ENCODE measurements around the gene GRAP. TPM values are rescaled to one million over a fixed set of nuclear protein-coding genes. Genes with fewer than 3 reads are reported as not detected.

GRAP gene
- total RNA-seq, 1 donor from 2014 or later, result 2.1 TPM

DNA sequence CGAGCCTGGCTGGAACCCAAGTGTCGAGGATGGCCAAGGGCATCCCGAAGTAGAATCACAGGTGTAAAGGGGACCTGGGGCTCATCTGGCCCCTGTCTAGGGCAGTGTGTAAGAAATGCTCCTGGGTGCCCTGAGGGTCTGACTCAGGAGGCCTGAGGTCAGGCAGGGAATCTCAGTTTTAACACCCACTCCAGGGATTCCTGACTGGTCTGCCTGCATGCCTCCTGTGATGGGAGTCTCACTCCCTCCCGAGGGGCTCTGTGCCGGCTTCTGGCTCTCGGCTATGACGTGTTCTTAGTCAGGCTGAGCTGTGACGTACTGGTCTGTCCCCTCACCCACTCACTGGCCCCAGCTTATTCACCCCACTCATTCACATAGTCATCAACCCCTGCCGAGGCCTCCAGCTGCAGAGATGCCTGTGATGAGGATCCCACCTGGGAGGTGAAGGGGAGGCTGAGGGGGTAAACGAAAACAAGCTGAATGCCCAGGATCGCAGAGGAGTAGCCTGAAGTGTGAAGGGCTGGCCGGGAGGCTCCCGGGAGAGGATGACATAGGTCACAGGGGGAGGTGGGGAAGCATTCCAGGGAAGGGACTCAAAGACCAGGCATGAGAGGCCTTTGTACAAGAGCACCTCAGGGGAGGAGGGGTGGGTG is 65.9 kb downstream of the GRAP start:
- Mint-ChIP-seq H3K27ac (ENCODE audit: unreplicated experiment) (peak overlapping the region; percentile 50), H3K4me3 (no peak overlapping the region), H3K27me3 (ENCODE audit: low read depth) (no peaks in the 10 kb centered on the region), H3K9me3 (no peaks in the 10 kb centered on the region), H3K4me1 (peaks cover 7% of the 10 kb centered on the region), H3K36me3 (ENCODE audit: low read depth) (no peaks in the 10 kb centered on the region)
- TF ChIP-seq, protein P1, sequence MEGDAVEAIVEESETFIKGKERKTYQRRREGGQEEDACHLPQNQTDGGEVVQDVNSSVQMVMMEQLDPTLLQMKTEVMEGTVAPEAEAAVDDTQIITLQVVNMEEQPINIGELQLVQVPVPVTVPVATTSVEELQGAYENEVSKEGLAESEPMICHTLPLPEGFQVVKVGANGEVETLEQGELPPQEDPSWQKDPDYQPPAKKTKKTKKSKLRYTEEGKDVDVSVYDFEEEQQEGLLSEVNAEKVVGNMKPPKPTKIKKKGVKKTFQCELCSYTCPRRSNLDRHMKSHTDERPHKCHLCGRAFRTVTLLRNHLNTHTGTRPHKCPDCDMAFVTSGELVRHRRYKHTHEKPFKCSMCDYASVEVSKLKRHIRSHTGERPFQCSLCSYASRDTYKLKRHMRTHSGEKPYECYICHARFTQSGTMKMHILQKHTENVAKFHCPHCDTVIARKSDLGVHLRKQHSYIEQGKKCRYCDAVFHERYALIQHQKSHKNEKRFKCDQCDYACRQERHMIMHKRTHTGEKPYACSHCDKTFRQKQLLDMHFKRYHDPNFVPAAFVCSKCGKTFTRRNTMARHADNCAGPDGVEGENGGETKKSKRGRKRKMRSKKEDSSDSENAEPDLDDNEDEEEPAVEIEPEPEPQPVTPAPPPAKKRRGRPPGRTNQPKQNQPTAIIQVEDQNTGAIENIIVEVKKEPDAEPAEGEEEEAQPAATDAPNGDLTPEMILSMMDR (conservative IDR thresholded peaks at IDR 0.05), result no peak
- no peak for DNase-seq (ENCODE audit: low read depth, low spot score)

- no peaks in the 10 kb centered on the region for H3K27me3 Mint-ChIP-seq (ENCODE audit: low read depth)
- TF ChIP-seq, protein P1 (conservative IDR thresholded peaks at IDR 0.05), result no peak
- no peak overlapping the region for H3K27ac Mint-ChIP-seq (ENCODE audit: unreplicated experiment)
- peaks cover 7% of the 10 kb centered on the region for H3K4me1 Mint-ChIP-seq
- H3K4me3 Mint-ChIP-seq, result no peak overlapping the region
- DNase-seq (ENCODE audit: low read depth, low spot score), result no peak
- no peaks in the 10 kb centered on the region for H3K36me3 Mint-ChIP-seq (ENCODE audit: low read depth)
- no peaks in the 10 kb centered on the region for H3K9me3 Mint-ChIP-seq
Observed at GRCh38 chr17:18978655-18979054, 68.1 kb downstream of the GRAP start.

DNA sequence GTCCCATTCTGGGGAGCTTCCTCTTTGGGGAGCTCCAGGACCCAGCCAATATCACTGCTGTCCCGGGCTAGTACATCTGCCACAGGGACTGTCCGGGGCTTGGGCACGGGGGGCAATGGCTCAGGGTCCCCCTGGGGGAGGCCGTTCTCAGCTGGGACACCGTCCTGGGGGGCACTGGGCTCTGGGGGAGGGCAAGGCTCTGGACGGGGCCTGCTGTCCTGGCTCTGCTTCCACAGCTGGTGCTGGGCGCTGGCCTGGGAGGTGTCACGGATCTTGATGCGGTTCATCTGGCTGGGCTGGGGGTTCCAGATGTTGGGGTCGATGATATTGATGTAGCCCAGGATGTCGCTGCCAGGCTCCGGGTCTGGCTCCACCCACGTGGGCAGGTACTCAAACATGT is 68.7 kb downstream of the GRAP start:
- DNase-seq (ENCODE audit: low read depth, low spot score), result no peak
- Mint-ChIP-seq H3K4me1 (peaks cover 7% of the 10 kb centered on the region), H3K4me3 (no peak overlapping the region), H3K27me3 (ENCODE audit: low read depth) (no peaks in the 10 kb centered on the region), H3K9me3 (no peaks in the 10 kb centered on the region), H3K27ac (ENCODE audit: unreplicated experiment) (no peak overlapping the region), H3K36me3 (ENCODE audit: low read depth) (no peaks in the 10 kb centered on the region)
- TF ChIP-seq, protein P1 (conservative IDR thresholded peaks at IDR 0.05), result no peak

DNA sequence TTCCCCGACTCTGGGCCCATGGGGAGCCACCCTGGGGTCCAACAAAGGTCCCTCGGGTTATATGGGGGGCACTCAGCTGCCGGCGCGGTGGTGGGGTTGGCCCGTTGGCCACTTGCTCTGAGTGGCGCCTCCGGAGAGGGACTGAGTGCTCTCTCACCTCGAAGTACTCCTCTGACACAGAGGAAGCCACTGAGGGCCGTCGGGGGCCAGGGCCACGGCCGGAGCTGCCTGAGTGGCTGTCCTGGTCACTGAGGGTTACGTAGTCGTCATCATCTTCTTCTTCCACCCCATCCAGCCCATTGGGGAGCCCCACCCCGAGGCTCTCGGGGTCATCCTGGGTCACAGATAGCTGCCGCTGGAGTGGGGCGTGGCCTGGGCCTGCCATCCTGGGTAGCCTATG is 69.1 kb downstream of the GRAP start:
- H3K9me3 Mint-ChIP-seq, result no peaks in the 10 kb centered on the region
- no peak overlapping the region for H3K4me3 Mint-ChIP-seq
- DNase-seq (ENCODE audit: low read depth, low spot score), result no peak

GRCh38 chr17:18977021-18977420 is 69.7 kb downstream of the GRAP start:
- Mint-ChIP-seq H3K27ac (ENCODE audit: unreplicated experiment) (no peak overlapping the region), H3K9me3 (no peaks in the 10 kb centered on the region)

More for the DNA sequence above, 69.1 kb downstream of the GRAP start:
- TF ChIP-seq, protein P1 (conservative IDR thresholded peaks at IDR 0.05), result no peak
- Mint-ChIP-seq H3K36me3 (ENCODE audit: low read depth) (no peaks in the 10 kb centered on the region), H3K4me1 (peaks cover 7% of the 10 kb centered on the region), H3K27ac (ENCODE audit: unreplicated experiment) (no peak overlapping the region), H3K27me3 (ENCODE audit: low read depth) (no peaks in the 10 kb centered on the region)

More at GRCh38 chr17:18977021-18977420, 69.7 kb downstream of the GRAP start:
- no peak overlapping the region for H3K4me3 Mint-ChIP-seq
- peaks cover 7% of the 10 kb centered on the region for H3K4me1 Mint-ChIP-seq
- H3K27me3 Mint-ChIP-seq (ENCODE audit: low read depth), result no peaks in the 10 kb centered on the region
- DNase-seq (ENCODE audit: low read depth, low spot score), result no peak
- no peaks in the 10 kb centered on the region for H3K36me3 Mint-ChIP-seq (ENCODE audit: low read depth)
- TF ChIP-seq, protein P1 (conservative IDR thresholded peaks at IDR 0.05), result no peak
